ENCODE results near the gene CAMTA1. TPM values are rescaled to one million over a fixed set of nuclear protein-coding genes. Genes with fewer than 3 reads are reported as not detected.

The CAMTA1 gene
- polyA plus RNA-seq, 1 experiment, result 64.9 TPM

DNA sequence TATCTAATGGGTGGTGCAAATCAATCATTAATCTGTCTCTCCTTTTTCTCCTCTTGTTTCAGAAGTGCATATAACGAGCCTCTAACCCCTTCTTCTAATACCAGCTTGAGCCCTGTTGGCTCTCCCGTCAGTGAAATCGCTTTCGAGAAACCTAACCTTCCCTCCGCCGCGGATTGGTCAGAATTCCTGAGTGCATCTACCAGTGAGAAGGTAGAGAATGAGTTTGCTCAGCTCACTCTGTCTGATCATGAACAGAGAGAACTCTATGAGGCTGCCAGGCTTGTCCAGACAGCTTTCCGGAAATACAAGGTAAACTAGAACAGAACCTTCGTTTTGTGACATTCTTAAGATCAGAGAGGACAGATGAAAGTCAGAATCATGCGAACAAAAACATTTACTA lies 960.5 kb downstream of the CAMTA1 start:
- DNase-seq (ENCODE audit: low read depth, low spot score), result no peak
- TF ChIP-seq, protein P1, sequence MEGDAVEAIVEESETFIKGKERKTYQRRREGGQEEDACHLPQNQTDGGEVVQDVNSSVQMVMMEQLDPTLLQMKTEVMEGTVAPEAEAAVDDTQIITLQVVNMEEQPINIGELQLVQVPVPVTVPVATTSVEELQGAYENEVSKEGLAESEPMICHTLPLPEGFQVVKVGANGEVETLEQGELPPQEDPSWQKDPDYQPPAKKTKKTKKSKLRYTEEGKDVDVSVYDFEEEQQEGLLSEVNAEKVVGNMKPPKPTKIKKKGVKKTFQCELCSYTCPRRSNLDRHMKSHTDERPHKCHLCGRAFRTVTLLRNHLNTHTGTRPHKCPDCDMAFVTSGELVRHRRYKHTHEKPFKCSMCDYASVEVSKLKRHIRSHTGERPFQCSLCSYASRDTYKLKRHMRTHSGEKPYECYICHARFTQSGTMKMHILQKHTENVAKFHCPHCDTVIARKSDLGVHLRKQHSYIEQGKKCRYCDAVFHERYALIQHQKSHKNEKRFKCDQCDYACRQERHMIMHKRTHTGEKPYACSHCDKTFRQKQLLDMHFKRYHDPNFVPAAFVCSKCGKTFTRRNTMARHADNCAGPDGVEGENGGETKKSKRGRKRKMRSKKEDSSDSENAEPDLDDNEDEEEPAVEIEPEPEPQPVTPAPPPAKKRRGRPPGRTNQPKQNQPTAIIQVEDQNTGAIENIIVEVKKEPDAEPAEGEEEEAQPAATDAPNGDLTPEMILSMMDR (IDR thresholded peaks at IDR 0.05; ENCODE audit: low read depth, low read length), result no peak
- Histone ChIP-seq H3K9me3 (ENCODE audit: control insufficient read depth, insufficient read depth, low read length) (no peaks in the 10 kb centered on the region), H3K27me3 (ENCODE audit: control insufficient read depth, insufficient read depth, low read length) (peaks cover 9% of the 10 kb centered on the region), H3K4me3 (ENCODE audit: low read depth, low read length) (no peak overlapping the region), H3K27ac (ENCODE audit: low read depth, low read length) (no peak overlapping the region)
- POLR2A ChIA-PET, result no interaction called here
- CTCF ChIA-PET, result interaction anchor here (1.6 to 2.5 kb wide), 2 partner anchors 77 to 79 kb away, joined by 6 to 15 read pairs; no protein-coding TSS in a partner anchor

DNA sequence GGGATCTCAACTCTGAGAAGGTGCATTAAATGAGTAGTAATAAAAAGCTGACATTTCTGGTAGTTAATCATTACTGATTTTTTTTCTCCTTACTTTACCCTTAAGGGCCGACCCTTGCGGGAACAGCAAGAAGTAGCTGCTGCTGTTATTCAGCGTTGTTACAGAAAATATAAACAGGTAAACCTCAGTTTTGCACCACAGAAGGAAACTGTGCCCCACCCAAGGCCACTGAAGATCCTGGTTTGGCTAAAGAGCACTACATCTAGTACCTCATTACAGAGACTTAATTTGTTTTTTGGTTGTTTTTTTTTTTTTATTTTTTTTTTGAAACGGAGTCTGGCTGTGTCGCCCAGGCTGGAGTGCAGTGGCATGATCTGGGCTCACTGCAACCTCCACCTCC lies 962.4 kb downstream of the CAMTA1 start:
- H3K9me3 ChIP-seq (ENCODE audit: control insufficient read depth, insufficient read depth, low read length), result no peaks in the 10 kb centered on the region
- ChIA-PET POLR2A (no interaction called here), CTCF (interaction anchor here (8.6 kb wide), 1 partner anchor 83 kb away, joined by 677 read pairs; no protein-coding TSS in a partner anchor)
- no peak for DNase-seq (ENCODE audit: low read depth, low spot score)
- H3K27me3 ChIP-seq (ENCODE audit: control insufficient read depth, insufficient read depth, low read length), result peaks cover 9% of the 10 kb centered on the region
- H3K27ac ChIP-seq (ENCODE audit: low read depth, low read length), result no peak overlapping the region
- TF ChIP-seq, protein P1 (IDR thresholded peaks at IDR 0.05; ENCODE audit: low read depth, low read length), result no peak
- no peak overlapping the region for H3K4me3 ChIP-seq (ENCODE audit: low read depth, low read length)

DNA sequence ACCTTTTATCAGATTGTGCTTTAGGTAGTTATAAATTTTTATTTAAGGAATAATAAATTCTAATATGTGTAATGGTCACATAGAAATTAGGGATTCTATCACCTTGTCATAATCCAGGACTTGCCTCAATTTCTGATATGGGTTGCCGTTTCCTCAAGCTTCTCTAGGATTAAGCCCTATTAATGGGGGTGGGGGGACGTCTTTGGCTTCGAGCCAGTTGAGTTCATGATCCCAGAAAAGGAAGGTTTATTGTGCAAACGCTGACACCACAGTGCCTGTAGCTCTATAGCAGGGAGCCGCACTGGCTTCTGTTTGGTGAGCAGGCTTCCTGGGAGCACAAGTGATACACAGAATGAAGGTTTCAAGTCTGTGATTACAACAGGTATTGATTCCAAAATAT lies 963.9 kb downstream of the CAMTA1 start:
- Histone ChIP-seq H3K9me3 (ENCODE audit: control insufficient read depth, insufficient read depth, low read length) (no peaks in the 10 kb centered on the region), H3K4me3 (ENCODE audit: low read depth, low read length) (no peak overlapping the region), H3K27me3 (ENCODE audit: control insufficient read depth, insufficient read depth, low read length) (peaks cover 6% of the 10 kb centered on the region), H3K27ac (ENCODE audit: low read depth, low read length) (no peak overlapping the region)
- ChIA-PET POLR2A (interaction anchor here (0.7 kb wide), 1 partner anchor 23 kb away, joined by 3 read pairs; no protein-coding TSS in a partner anchor), CTCF (interaction anchor here (1.1 to 8.6 kb wide), 2 partner anchors 20 to 85 kb away, joined by 3 to 677 read pairs; no protein-coding TSS in a partner anchor)
- TF ChIP-seq, protein P1 (IDR thresholded peaks at IDR 0.05; ENCODE audit: low read depth, low read length), result no peak
- no peak for DNase-seq (ENCODE audit: low read depth, low spot score)

DNA sequence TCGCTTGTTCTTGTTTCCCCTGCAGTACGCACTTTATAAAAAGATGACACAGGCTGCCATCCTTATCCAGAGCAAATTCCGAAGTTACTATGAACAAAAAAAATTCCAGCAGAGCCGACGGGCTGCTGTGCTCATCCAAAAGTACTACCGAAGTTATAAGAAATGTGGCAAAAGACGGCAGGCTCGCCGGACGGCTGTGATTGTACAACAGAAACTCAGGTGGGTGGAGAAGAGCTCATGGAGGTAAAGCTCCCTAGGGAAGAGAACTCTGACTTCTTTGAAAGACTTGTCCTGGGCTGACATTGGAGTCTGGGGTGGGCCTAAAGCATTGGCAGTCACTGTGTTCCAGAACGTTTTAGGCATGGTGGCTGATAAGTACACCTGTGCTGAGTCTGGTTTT lies 965.9 kb downstream of the CAMTA1 start:
- no peak for DNase-seq (ENCODE audit: low read depth, low spot score)
- Histone ChIP-seq H3K9me3 (ENCODE audit: control insufficient read depth, insufficient read depth, low read length) (no peaks in the 10 kb centered on the region), H3K27me3 (ENCODE audit: control insufficient read depth, insufficient read depth, low read length) (peaks cover 6% of the 10 kb centered on the region), H3K4me3 (ENCODE audit: low read depth, low read length) (no peak overlapping the region), H3K27ac (ENCODE audit: low read depth, low read length) (no peak overlapping the region)
- CTCF ChIA-PET, result interaction anchor here (0.7 to 8.6 kb wide), 6 partner anchors 9 to 466 kb away, joined by 3 to 677 read pairs (median 10); no protein-coding TSS in a partner anchor
- POLR2A ChIA-PET, result no interaction called here
- TF ChIP-seq, protein P1 (IDR thresholded peaks at IDR 0.05; ENCODE audit: low read depth, low read length), result no peak

DNA sequence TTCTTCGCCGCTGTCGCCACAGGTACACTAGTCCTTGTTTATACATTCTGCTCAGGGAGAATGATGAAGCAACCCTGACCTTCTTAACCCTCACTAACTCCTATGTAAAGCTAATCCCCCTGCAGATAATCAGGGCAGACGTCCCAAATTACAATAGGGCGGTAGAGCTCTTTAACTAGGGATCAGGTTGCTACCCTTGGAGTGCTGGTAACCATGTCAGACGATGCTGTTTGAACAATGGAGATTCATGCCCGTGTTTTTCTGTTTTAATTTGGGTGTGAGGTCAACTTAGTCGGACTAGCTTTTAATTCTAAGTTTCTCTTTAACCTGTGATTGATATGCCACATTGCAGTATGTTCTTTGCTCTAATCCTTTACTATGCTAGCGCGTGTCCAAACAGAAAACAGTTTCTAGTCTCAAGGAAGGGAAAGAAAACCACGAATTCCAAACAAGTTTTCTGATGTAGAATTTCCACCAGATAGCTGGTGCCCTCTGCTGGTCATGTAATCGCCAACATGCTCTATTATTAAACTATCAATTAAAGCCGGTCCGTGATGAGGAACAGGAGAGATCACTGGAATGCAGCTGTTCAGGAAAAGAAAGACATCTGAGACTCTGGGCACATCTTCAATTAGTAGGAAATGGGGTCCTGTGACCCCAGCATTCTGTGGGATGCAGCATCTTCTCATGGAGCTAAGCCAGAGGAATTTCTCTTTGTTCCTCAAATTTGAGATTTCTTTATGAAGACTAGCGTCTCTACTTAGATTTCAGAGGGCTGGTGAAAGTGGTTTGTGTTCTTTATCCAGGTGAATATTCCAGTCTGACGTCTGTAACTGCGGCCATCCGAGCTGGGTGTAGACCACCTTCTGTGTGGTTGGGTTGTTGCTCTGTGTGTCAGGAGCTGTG lies 967.5 kb downstream of the CAMTA1 start:
- ChIA-PET POLR2A (interaction anchor here (1.1 to 1.7 kb wide), 3 partner anchors 63 to 85 kb away, joined by 3 to 10 read pairs (median 3); no protein-coding TSS in a partner anchor), CTCF (interaction anchor here (0.5 to 8.6 kb wide), 50 partner anchors 9 to 1206 kb away, joined by 3 to 677 read pairs (median 5); partner anchors contain the start of gene PER3)
- DNase-seq (ENCODE audit: low read depth, low spot score), result peak; percentile 41
- TF ChIP-seq, protein P1 (IDR thresholded peaks at IDR 0.05; ENCODE audit: low read depth, low read length), result peak; percentile 87
- Histone ChIP-seq H3K27me3 (ENCODE audit: control insufficient read depth, insufficient read depth, low read length) (peaks cover 6% of the 10 kb centered on the region), H3K9me3 (ENCODE audit: control insufficient read depth, insufficient read depth, low read length) (no peaks in the 10 kb centered on the region), H3K4me3 (ENCODE audit: low read depth, low read length) (peak overlapping the region; percentile 55), H3K27ac (ENCODE audit: low read depth, low read length) (no peak overlapping the region)
